ENCODE measurements around the gene STEAP2. TPM values are rescaled to one million over a fixed set of nuclear protein-coding genes. Genes with fewer than 3 reads are reported as not detected.

Gene STEAP2
- polyA plus RNA-seq, 1 experiment = 6.4 TPM

DNA sequence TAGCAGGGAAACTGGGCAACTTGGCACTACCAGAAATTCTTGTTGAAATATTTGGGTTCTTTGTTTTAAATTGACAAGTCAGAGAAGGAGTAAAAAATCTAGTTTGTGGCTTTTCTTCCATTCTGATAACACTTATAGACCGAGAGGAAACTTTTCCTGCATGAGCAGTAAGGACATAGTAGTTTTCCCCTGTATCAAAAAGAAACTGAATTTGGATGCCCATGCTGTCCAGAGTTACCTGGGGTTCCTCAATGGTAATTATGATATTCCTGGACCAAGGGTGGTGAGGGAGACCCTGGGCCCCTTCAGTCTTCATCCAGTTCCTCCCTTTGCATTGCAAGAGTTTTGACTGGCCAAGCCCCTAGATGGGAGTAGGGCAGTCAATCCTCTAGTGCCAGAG is 19.9 kb upstream of the STEAP2 start:
- H3K27me3 ChIP-seq (ENCODE audit: control insufficient read depth, insufficient read depth, low read length) = no peaks in the 10 kb centered on the region
- DNase-seq (ENCODE audit: low read depth, low spot score) = no peak
- ChIA-PET POLR2A (no interaction called here), CTCF (interaction anchor here (0.6 kb wide), 1 partner anchor 834 kb away, joined by 3 read pairs; no protein-coding TSS in a partner anchor)
- no peak overlapping the region for H3K27ac ChIP-seq (ENCODE audit: low read depth, low read length)
- H3K9me3 ChIP-seq (ENCODE audit: control insufficient read depth, insufficient read depth, low read length) = no peaks in the 10 kb centered on the region
- no peak overlapping the region for H3K4me3 ChIP-seq (ENCODE audit: low read depth, low read length)
- TF ChIP-seq, protein P1, sequence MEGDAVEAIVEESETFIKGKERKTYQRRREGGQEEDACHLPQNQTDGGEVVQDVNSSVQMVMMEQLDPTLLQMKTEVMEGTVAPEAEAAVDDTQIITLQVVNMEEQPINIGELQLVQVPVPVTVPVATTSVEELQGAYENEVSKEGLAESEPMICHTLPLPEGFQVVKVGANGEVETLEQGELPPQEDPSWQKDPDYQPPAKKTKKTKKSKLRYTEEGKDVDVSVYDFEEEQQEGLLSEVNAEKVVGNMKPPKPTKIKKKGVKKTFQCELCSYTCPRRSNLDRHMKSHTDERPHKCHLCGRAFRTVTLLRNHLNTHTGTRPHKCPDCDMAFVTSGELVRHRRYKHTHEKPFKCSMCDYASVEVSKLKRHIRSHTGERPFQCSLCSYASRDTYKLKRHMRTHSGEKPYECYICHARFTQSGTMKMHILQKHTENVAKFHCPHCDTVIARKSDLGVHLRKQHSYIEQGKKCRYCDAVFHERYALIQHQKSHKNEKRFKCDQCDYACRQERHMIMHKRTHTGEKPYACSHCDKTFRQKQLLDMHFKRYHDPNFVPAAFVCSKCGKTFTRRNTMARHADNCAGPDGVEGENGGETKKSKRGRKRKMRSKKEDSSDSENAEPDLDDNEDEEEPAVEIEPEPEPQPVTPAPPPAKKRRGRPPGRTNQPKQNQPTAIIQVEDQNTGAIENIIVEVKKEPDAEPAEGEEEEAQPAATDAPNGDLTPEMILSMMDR (IDR thresholded peaks at IDR 0.05; ENCODE audit: low read depth, low read length) = no peak

DNA sequence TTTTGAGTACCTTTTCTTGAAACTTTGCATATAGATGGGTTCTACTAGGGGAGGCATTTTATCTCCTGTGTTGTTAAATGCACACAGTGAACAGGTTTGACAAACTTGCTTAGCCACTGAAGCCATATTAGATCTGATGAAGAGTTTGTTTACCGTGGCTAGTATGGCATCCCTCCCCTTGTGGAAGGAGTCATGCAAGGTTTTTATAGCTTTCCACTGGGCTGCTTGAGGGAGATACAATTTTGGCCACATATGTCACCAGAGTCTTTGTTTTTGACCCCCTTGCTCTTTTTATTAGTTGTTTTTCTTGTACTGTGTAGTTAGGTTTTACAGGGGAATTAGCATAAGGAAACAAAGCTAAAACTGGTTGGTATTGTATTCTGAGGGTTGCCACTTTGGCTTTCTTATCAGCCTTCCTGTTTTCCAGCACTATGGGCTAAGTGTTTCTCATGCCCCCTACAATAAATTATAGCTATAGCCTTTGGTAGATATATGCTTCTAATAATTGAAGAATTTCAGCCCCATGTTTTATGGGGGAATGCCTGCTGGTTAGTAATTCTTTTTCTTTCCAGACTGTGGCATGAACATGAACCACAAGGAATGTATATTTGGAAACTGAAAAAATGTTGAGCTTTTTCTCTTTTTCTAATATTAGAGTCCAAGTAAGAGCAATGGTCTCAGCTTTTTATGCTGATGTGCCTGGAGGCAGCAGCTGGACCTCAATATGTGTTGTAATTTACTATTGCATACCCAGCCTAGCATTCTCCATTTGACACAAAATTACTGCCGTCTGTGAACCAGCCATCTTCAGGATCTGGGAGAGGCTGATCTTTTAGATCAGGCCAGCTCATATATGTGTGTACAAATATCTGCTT is 18.4 kb upstream of the STEAP2 start:
- Histone ChIP-seq H3K4me3 (ENCODE audit: low read depth, low read length) (no peak overlapping the region), H3K9me3 (ENCODE audit: control insufficient read depth, insufficient read depth, low read length) (no peaks in the 10 kb centered on the region), H3K27ac (ENCODE audit: low read depth, low read length) (no peak overlapping the region), H3K27me3 (ENCODE audit: control insufficient read depth, insufficient read depth, low read length) (no peaks in the 10 kb centered on the region)
- TF ChIP-seq, protein P1 (IDR thresholded peaks at IDR 0.05; ENCODE audit: low read depth, low read length) = no peak
- DNase-seq (ENCODE audit: low read depth, low spot score) = no peak
- ChIA-PET POLR2A (no interaction called here), CTCF (interaction anchor here (0.6 to 2.2 kb wide), 6 partner anchors 18 to 422 kb away, joined by 3 to 11 read pairs (median 4); partner anchors contain the start of gene STEAP2)

DNA sequence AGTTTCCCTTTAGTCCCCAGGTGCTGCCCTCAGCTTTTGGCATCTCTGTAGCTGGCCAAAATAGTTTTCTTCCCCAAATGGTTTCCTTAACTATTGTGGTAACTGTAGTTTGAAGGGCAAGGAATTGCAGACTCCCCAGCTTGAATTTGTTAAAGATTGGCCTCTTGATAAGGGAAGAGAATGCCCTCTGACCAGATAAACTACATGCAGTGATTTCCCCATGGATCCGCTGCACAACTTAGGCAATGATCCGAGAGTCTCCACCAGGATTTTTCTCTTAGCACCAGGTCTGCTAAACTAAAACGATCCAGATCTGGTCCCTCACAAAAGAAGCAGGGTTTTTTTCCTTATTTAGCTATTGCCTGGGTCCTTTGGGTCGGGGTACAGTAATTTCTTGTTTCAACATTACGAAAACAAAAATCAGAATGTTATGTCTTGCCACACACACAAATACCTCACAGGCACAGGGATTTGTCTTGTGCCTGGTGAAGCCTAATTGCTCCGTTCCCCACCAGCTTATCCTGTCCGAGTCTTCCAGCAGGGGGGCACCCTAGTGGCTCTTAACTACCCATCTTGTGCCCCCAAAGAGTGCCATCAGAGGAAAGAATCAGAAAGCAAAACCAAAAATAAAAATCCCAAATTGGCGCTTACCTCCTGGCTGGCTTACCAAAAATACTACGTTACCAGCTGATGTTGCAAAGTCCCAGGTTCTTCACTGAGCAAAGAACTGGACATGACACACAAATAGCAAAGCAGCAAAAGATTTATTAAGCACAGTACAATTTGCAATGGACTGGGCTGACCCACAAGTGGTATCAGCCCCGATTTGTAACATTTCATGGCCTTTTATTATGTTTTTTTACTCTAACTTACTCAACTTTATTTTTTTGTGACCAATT is 16.4 kb upstream of the STEAP2 start:
- Histone ChIP-seq H3K9me3 (ENCODE audit: control insufficient read depth, insufficient read depth, low read length) (no peaks in the 10 kb centered on the region), H3K27ac (ENCODE audit: low read depth, low read length) (no peak overlapping the region), H3K27me3 (ENCODE audit: control insufficient read depth, insufficient read depth, low read length) (no peaks in the 10 kb centered on the region), H3K4me3 (ENCODE audit: low read depth, low read length) (no peak overlapping the region)
- TF ChIP-seq, protein P1 (IDR thresholded peaks at IDR 0.05; ENCODE audit: low read depth, low read length) = no peak
- CTCF ChIA-PET = interaction anchor here (1.1 to 2.2 kb wide), 2 partner anchors 16 to 117 kb away, joined by 3 to 11 read pairs; partner anchors contain the start of gene STEAP2
- POLR2A ChIA-PET = no interaction called here
- no peak for DNase-seq (ENCODE audit: low read depth, low spot score)

DNA sequence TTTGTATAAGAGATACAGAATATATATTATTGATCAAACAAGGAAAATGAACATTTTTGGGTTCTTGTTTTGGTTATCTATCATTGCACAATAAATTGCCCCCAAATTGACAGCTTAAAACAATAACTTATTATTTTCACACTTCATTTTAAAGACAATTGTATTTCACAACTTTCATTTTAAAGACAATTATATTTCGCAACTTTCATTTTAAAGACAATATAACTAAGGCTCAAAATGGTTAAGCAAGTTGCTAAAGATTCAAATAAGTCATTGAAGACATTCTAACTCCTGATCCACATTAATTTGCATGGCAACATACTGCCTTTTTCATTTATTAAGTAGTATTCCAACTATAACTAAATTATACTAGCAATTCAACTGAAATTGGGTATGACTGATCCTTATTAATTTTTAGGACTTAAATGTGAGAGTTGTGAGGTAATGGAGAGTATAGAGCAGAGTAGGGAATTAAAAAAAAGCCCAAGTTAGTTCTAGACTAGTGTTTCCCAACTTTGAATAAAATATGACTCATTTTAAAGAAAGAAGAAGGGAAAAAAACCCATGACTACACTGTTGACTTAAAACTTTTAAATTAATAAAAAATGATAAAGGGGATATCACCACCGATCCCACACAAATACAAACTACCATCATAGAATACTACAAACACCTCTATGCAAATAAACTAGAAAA is 9.9 kb upstream of the STEAP2 start:
- no peak overlapping the region for H3K27ac ChIP-seq (ENCODE audit: low read depth, low read length)
- ChIA-PET POLR2A (no interaction called here), CTCF (no interaction called here)
- TF ChIP-seq, protein P1 (IDR thresholded peaks at IDR 0.05; ENCODE audit: low read depth, low read length) = no peak
- no peaks in the 10 kb centered on the region for H3K9me3 ChIP-seq (ENCODE audit: control insufficient read depth, insufficient read depth, low read length)
- no peaks in the 10 kb centered on the region for H3K27me3 ChIP-seq (ENCODE audit: control insufficient read depth, insufficient read depth, low read length)
- no peak overlapping the region for H3K4me3 ChIP-seq (ENCODE audit: low read depth, low read length)
- no peak for DNase-seq (ENCODE audit: low read depth, low spot score)

Data from AG04450 (cell line).